Stimulated activated CD8-positive, alpha-beta memory T cell treated with anti-CD3 and anti-CD28 coated beads, Interleukin-15, amount 100 ng/mL, for 4 hours (primary cell): Measurements from ENCODE around the gene AIRE.
"Not testable (repeated sequence)": the region's sequence is repeated elsewhere in the genome, so short reads cannot be mapped to it uniquely, and the experiment has no call there.

ENCODE experiments used
- DNase-seq, 2 donors: peaks; one replicate each; pipeline ENCODE4 v3.0.0-alpha.2; 2020; ENCODE audit warnings: low read depth in 2 of 2

Gene AIRE

GRCh38 chr21:44267655-44268142 lies 18.0 kb upstream of the AIRE start:
- DNase-seq: no peak

DNA sequence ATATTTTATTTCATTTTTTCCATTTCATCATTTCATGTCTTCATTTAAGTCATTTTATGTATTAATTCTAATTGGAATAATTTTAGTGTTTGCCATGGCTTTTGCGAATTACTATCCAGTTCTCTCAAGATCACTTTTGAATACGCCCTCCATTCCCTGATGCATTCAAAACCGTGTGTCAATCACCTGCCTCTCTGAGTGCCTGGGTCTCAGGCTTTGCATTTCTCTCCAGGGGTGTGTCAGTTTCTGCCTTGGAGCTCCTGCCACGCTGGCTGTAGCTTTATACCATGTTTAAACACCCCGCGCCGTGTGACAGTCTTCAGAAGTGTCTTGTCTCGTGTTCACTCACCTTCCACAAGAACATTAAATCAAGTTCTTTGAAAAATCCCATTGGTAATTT lies 16.6 kb upstream of the AIRE start:
- no peak for DNase-seq

DNA sequence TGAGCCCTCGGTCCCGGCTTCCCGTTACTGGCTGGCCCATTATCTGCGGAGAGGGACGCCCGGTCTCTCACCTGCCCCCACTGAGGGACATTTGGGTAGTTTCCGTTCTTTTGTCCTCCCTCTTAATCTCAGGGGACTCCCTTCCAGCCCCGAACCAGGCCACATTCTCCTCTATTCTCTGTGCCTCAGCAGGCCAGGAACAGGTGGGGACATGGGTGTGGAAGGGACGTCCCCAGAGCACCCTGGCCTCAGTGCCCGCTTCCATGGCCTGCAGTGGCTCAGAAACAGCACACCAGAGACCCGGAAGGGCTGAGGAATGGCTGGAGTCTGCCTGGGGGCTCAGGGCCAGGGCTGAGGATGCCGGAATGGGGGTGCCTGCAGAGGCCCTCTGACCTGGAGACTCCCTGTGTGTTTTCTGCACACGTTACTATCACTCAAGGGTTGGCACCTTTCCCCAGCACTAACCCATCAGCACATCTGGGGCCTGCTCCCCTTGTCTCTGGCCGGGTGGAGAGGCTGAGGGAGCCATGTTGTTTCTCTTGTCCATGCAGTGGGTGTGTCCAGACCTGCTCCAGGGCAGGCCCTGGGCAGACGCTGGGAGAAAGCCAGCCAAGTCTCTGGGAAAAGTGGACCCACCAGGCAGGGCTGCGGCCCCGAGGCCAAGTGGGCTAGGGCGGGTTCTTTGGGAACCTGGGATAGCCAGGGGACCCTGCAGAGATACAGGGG lies 14.0 kb upstream of the AIRE start:
- DNase-seq: no peak

- no peak for DNase-seq
Measured at GRCh38 chr21:44272284-44272858, 13.3 kb upstream of the AIRE start.

DNA sequence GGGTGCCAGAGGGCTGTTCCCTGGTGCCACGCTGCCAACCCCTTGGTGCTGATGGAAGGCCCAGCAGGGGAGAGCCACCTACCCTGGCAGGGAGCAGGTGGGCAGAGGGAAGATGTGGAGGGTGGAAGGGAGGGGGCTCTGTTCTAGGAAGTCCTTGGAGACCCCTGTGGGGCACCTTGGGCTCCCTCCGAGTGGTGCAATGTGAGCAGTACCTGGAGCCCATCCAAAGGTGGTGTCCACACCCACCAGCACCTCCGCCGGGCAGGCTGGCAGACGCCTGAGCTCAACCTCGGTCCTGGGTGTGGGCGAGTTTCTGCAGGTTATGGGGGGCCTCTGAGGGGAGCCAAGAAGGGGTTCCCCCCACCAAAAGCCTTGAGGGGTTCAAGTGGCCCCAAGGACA lies 12.6 kb upstream of the AIRE start:
- DNase-seq: no peak

DNA sequence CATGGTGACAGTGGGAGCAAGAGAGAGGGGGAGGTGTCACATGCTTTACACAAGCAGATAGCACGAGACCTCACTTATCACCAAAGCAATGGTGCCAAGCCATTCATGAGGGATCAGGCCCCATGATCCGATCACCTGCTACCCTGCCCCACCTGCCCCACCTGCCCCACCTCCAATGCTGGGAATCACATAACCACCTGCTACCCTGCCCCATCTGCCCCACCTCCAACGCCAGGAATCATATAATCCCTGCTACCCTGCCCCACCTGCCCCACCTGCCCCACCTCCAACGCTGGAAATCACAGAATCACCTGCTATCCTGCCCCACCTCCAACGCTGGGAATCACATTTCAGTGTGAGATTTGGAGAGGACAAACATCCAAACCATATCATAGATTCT lies 10.6 kb upstream of the AIRE start:
- no peak for DNase-seq

DNA sequence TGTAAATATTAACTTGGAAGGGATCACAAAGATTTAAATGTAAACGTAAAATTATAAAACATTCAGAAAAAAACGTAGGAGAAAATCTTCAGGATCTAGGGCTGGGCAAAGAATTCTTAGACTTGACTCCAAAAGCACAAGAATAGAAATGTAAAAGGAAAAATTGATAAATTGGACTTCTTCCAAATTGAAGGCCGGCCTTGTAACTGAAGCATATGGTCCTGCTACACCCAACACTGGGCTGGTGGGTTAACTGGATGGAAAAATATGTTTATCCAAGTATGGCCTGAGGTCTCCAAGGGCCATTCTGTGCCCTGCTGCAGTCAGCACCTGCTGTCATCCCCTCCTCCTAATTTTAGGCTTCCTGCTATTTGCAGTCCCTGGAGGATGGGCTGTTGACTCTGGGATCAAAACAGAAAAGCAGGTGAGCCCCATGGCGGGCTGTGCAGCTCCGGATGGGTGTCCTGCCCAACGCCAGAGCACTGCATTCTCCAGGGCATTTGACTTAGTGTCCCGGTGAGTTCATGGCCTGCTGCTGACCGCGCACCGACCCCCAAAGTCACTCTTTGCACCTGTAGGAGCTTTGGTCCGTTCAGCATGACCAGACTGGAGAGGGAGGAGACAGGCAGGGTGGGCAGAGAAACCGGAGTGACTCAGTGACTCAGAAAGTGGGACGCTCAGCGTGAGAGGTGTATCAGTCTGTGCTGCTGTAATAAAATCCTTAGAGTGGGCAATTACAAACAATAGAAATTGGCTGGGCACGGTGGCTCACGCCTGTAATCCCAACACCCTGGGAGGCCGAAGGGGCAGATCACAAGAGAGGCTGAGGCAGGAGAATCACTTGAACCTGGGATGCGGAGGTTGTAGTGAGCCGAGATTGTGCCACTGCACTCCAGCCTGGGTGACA lies 6.1 kb upstream of the AIRE start:
- no peak for DNase-seq

DNA sequence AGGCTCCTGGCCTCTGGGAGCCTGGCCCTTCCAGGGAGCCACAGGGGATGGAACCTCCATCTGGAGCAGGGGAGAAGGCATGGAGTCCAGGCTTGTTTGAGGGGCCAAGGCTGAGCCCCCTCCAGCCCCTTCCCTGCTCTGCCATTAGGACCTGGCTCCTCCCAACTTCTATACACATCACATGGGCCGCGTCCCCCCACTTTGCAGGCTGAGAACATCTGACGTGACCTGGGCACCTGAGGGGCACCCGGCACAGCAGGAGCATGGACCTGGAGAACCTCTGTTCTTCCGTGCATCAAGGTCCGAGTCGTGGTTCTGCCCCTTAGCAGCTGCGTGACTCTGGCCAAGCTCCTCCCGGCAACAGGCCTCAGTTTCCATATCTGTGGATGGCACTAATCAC lies 3.9 kb upstream of the AIRE start:
- DNase-seq: no peak

GRCh38 chr21:44282370-44282769 lies 3.3 kb upstream of the AIRE start:
- DNase-seq: no peak

DNA sequence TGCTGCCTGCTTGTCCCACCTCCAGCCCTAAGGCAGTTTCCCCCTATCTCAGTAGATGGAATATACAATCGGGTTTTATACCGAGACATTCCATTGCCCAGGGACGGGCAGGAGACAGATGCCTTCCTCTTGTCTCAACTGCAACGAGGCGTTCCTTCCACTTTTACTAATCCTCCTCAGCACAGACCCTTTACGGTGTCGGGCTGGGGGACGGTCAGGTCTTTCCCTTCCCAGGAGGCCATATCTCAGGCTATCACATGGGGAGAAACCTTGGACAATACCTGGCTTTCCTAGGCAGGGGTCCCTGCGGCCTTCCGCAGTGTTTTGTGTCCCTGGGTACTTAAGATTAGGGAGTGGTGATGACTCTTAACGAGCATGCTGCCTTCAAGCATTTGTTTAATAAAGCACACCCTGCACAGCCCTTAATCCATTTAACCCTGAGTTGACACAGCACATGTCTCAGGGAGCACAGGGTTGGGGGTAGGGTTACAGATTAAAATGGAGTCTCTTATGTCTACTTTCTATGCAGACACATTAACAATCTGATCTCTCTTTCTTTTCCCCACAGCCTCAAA lies 2.4 kb upstream of the AIRE start:
- DNase-seq: not testable (repeated sequence)

GRCh38 chr21:44283948-44284347 lies 1.7 kb upstream of the AIRE start:
- no peak for DNase-seq

GRCh38 chr21:44286086-44286715 lies 525 bp downstream of the AIRE start:
- no peak for DNase-seq

DNA sequence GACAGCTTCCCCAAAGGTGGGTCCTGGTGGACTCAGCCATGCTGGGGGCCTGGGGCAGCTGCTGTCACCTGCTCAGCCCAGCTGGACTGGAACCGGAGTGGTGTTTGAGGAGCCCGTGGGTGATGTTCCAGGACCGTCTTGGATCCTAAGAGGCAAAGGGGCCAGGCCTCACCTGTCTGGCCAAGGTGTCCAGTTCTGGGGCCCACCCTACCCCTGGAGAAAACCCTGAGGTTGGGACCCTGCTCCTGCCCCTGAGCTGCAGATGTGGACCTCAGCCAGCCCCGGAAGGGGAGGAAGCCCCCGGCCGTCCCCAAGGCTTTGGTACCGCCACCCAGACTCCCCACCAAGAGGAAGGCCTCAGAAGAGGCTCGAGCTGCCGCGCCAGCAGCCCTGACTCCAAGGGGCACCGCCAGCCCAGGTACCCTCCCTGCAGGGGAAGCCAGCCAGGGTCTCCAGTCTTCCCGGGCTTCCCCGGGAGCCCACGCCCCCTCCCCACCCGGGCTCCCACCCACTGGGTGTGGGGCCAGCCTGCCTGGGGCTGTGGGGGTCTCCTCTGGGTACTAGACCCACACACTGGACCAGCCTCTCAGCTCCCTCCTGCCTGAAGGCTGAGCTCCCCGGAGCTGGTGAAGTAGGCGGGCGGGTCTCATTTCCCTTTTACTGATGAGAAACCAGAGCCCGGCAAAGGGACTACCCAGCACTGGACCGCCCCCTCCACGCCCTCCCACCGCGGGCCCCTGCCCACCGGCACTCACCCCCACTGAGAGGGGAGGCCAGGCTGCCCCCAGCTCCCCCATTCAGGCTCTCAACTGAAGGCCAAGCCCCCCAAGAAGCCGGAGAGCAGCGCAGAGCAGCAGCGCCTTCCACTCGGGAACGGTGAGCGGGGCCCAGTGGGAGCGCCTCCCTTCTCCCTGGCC lies 1.3 kb downstream of the AIRE start:
- no peak for DNase-seq

GRCh38 chr21:44288251-44289110 lies 2.8 kb downstream of the AIRE start:
- DNase-seq: no peak

- DNase-seq: no peak
Measured at GRCh38 chr21:44289381-44290010, 3.8 kb downstream of the AIRE start.

GRCh38 chr21:44290327-44291077 lies 4.8 kb downstream of the AIRE start:
- DNase-seq: no peak

DNA sequence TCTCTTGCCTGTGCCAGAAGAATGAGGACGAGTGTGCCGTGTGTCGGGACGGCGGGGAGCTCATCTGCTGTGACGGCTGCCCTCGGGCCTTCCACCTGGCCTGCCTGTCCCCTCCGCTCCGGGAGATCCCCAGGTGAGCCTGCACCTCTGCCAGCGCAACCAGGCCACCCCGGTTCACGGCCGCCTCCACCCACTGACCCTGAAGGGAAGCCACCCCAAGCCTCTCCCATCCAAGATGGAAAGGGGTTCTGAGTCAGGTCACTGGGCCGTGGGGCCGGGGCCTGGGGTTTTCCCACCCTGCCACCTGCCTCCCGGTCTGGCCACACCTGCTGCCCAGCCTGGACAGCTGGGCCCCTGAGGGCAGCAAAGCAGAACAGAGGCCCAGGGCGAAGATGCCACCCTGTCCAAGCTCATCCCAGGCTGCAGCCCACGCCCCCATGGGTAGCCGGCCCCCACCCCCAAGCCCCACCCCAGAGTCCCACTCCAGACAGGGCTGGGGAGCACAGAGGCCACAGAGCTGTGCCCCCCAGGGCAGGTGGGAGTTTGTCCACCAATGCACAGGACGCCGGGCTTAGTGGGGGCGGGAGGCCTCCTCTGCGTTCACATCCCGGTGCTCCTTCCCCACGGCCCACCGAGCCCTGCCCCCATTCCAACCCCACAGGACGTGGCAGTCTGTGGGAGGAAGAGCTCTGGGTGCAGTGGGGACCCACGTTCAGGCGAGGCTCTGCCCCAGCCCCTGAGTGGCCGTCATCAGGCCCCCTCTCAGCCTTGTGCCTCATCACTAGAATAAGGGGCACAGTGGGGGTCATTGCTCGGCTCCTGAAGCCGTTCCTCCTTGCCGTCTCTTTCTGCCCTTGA lies 5.6 kb downstream of the AIRE start:
- no peak for DNase-seq
